GM23248 (cell line): ENCODE data around the gene ZBTB6. TPM values are rescaled to one million over a fixed set of nuclear protein-coding genes. Genes with fewer than 3 reads are reported as not detected.
"Not testable (repeated sequence)": the region's sequence is repeated elsewhere in the genome, so short reads cannot be mapped to it uniquely, and the experiment has no call there.

Source experiments
- DNase-seq: peaks from one replicate; pipeline ENCODE4 v3.0.0-alpha.2; 2015
- H2AFZ ChIP-seq: fragments of 200-600 bp; sonication (generic); 2 replicates; pipeline ENCODE4 v1.6.1; 2016; ENCODE audit warnings: antibody characterized with exemption
- H3F3A ChIP-seq: fragments of 200-600 bp; sonication (generic); 2 replicates; pipeline ENCODE4 v1.6.1; 2016; ENCODE audit warnings: mild to moderate bottlenecking, antibody characterized with exemption, mixed run types; ENCODE audit not compliant: insufficient read depth
- H3K27ac ChIP-seq: fragments of 200-600 bp; sonication (generic); 2 replicates; pipeline ENCODE4 v1.5.1; 2016; ENCODE audit warnings: mild to moderate bottlenecking
- H3K27me3 ChIP-seq: fragments of 200-600 bp; sonication (generic); replicated peaks from 2 replicates; pipeline ENCODE4 v1.6.1; 2016; ENCODE audit warnings: mild to moderate bottlenecking; ENCODE audit not compliant: insufficient read depth
- H3K36me3 ChIP-seq: fragments of 200-600 bp; sonication (generic); 2 replicates; pipeline ENCODE4 v1.6.1; 2016; ENCODE audit warnings: low read depth, mild to moderate bottlenecking
- H3K4me1 ChIP-seq: fragments of 200-600 bp; sonication (generic); 2 replicates; pipeline ENCODE4 v1.6.1; 2016; ENCODE audit warnings: mild to moderate bottlenecking; ENCODE audit not compliant: insufficient read depth
- H3K4me2 ChIP-seq: fragments of 200-600 bp; sonication (generic); one replicate; pipeline ENCODE4 v1.6.1; 2016; ENCODE audit warnings: mild to moderate bottlenecking; ENCODE audit not compliant: unreplicated experiment
- H3K4me3 ChIP-seq: fragments of 200-600 bp; sonication (generic); 2 replicates; pipeline ENCODE4 v1.5.1; 2016; ENCODE audit warnings: mild to moderate bottlenecking
- H3K79me2 ChIP-seq: fragments of 200-600 bp; sonication (generic); 2 replicates; pipeline ENCODE4 v1.6.1; 2016; ENCODE audit warnings: mild to moderate bottlenecking; ENCODE audit not compliant: insufficient read depth
- H3K9ac ChIP-seq: fragments of 200-600 bp; sonication (generic); 2 replicates; pipeline ENCODE4 v1.6.1; 2016; ENCODE audit warnings: mild to moderate bottlenecking
- H3K9me2 ChIP-seq: fragments of 200-600 bp; sonication (generic); 2 replicates; pipeline ENCODE4 v1.6.1; 2016; ENCODE audit warnings: mixed run types, mild to moderate bottlenecking, moderate library complexity; ENCODE audit not compliant: insufficient read depth
- H3K9me3 ChIP-seq: fragments of 200-600 bp; sonication (generic); one replicate; pipeline ENCODE4 v1.6.1; 2017; ENCODE audit warnings: low read depth
- H4K20me1 ChIP-seq: fragments of 200-600 bp; sonication (generic); 2 replicates; pipeline ENCODE4 v1.6.0; 2016; ENCODE audit not compliant: insufficient read depth
- EZH2 ChIP-seq: fragments of 200-600 bp; sonication (generic); IDR thresholded peaks from 2 replicates; pipeline ENCODE4 v1.6.1; 2018; ENCODE audit warnings: antibody characterized with exemption, mild to moderate bottlenecking; ENCODE audit not compliant: insufficient read depth, poor library complexity, severe bottlenecking
- EZH2phosphoT487 ChIP-seq: fragments of 200-600 bp; sonication (generic); IDR thresholded peaks from 2 replicates; pipeline ENCODE4 v1.6.1; 2018; ENCODE audit warnings: antibody characterized with exemption, moderate library complexity, mild to moderate bottlenecking, low read depth; ENCODE audit not compliant: insufficient read depth
- WGBS, 2 experiments: methylation state at CpG; one replicate each; pipeline ENCODE4 v1.1.6; 2015 to 2017; ENCODE audit warnings: low lambda C conversion rate in 2 of 2, low coverage in 1 of 2; ENCODE audit errors: missing lambda C conversion rate in 2 of 2; 5-methylcytosine and 5-hydroxymethylcytosine counted together
- in situ Hi-C: fragments of 300-500 bp; cut with MboI; formaldehyde crosslinking; loops from 2 replicates; pipeline ENCODE4 v1.15.0; 2020
- polyA plus RNA-seq: library from polyadenylated mRNA; unstranded; fragments of >200 nt; fragmentation: Nextera tagmentation; extraction: Ambion mirVana; gene quantifications from 2 replicates; pipeline ENCODE4 v1.2.1, GENCODE V29; 2016
- total RNA-seq: library from RNA; depleted of rRNA; stranded (reverse); fragments of >200 nt; shearing (Covaris generic); gene quantifications from 2 replicates; pipeline ENCODE4 v1.2.3, GENCODE V29; 2014

Gene ZBTB6
- total and polyA plus RNA-seq, 2 experiments from 2014 or later = 4.4 to 9.8 TPM

GRCh38 chr9:122883125-122883524 lies 30.0 kb downstream of the ZBTB6 start:
- no peak overlapping the region for H3K4me2 ChIP-seq
- H3K9me2 ChIP-seq = no peaks in the 10 kb centered on the region
- no peak for DNase-seq
- peaks cover 29% of the 10 kb centered on the region for H3K79me2 ChIP-seq
- in situ Hi-C loops = no loop called here
- no peak overlapping the region for H3K9ac ChIP-seq
- no peaks in the 10 kb centered on the region for H3K4me1 ChIP-seq
- H2AFZ ChIP-seq = no peak overlapping the region
- no peaks in the 10 kb centered on the region for H3K27me3 ChIP-seq
- WGBS, 2 experiments = 96 to 99% methylated on average over 2 of the region's 2 CpGs
- no peak overlapping the region for H3K27ac ChIP-seq
- TF ChIP-seq EZH2phosphoT487 = no peak
- TF ChIP-seq EZH2 = no peak
- no peaks in the 10 kb centered on the region for H3K9me3 ChIP-seq
- no peaks in the 10 kb centered on the region for H3F3A ChIP-seq
- no peak overlapping the region for H3K4me3 ChIP-seq
- H4K20me1 ChIP-seq = no peaks in the 10 kb centered on the region
- peaks cover 72% of the 10 kb centered on the region for H3K36me3 ChIP-seq

GRCh38 chr9:122879443-122879842 lies 33.7 kb downstream of the ZBTB6 start:
- no peaks in the 10 kb centered on the region for H3K27me3 ChIP-seq
- no peak overlapping the region for H3K27ac ChIP-seq
- H4K20me1 ChIP-seq = no peaks in the 10 kb centered on the region
- H3K4me2 ChIP-seq = no peak overlapping the region
- H3K79me2 ChIP-seq = peaks cover 34% of the 10 kb centered on the region
- no peaks in the 10 kb centered on the region for H3K4me1 ChIP-seq
- in situ Hi-C loops = no loop called here
- no peak overlapping the region for H3K4me3 ChIP-seq
- no peaks in the 10 kb centered on the region for H3K9me2 ChIP-seq
- H3K36me3 ChIP-seq = peaks cover 83% of the 10 kb centered on the region
- peaks cover 7% of the 10 kb centered on the region; the same call in 1 of the 2 replicates for H3F3A ChIP-seq
- H3K9me3 ChIP-seq = no peaks in the 10 kb centered on the region
- DNase-seq = no peak
- H2AFZ ChIP-seq = no peak overlapping the region
- no peak overlapping the region for H3K9ac ChIP-seq
- TF ChIP-seq EZH2 = no peak
- no peak for TF ChIP-seq EZH2phosphoT487
- WGBS, 2 experiments = 44 to 65% methylated on average over 2 of the region's 2 CpGs

- Histone ChIP-seq H3K79me2 (peaks cover 31% of the 10 kb centered on the region), H3K27ac (no peak overlapping the region), H3K4me2 (no peak overlapping the region), H4K20me1 (no peaks in the 10 kb centered on the region), H3K36me3 (peaks cover 72% of the 10 kb centered on the region), H3K27me3 (no peaks in the 10 kb centered on the region), H3F3A (peaks cover 7% of the 10 kb centered on the region; the same call in 1 of the 2 replicates), H2AFZ (no peak overlapping the region), H3K9me2 (no peaks in the 10 kb centered on the region), H3K4me3 (no peak overlapping the region), H3K9me3 (no peaks in the 10 kb centered on the region), H3K4me1 (no peaks in the 10 kb centered on the region), H3K9ac (no peak overlapping the region)
- in situ Hi-C loops = no loop called here
- TF ChIP-seq EZH2phosphoT487 (no peak), EZH2 (no peak)
- 98 to 100% methylated on average over 1 of the region's 1 CpG for WGBS, 2 experiments
- DNase-seq = no peak
Observed at GRCh38 chr9:122875523-122875922, 37.6 kb downstream of the ZBTB6 start.

GRCh38 chr9:122867276-122867675 lies 45.8 kb downstream of the ZBTB6 start:
- H3K4me1 ChIP-seq, H3K27me3 ChIP-seq, in situ Hi-C loops, H3K9ac ChIP-seq, H3K4me2 ChIP-seq, DNase-seq, H2AFZ ChIP-seq, H3F3A ChIP-seq, H3K27ac ChIP-seq, H3K9me3 ChIP-seq, H3K9me2 ChIP-seq, H3K4me3 ChIP-seq, H4K20me1 ChIP-seq: not testable (repeated sequence)
- Histone ChIP-seq H3K79me2 (peaks cover 18% of the 10 kb centered on the region; the same call in 1 of the 2 replicates), H3K36me3 (peaks cover 33% of the 10 kb centered on the region)
- 98% methylated on average over 10 of the region's 27 CpGs; no CpG with 5 or more reads in 1 of the 2 experiments for WGBS, 2 experiments

- in situ Hi-C loops = no loop called here
- 95% methylated on average over 5 of the region's 5 CpGs; no CpG with 5 or more reads in 1 of the 2 experiments for WGBS, 2 experiments
- no peak for DNase-seq
- Histone ChIP-seq H3K4me3 (no peak overlapping the region), H3K27ac (no peak overlapping the region), H2AFZ (no peak overlapping the region), H3K79me2 (peaks cover 13% of the 10 kb centered on the region; the same call in 1 of the 2 replicates), H4K20me1 (no peaks in the 10 kb centered on the region), H3F3A (peaks cover 9% of the 10 kb centered on the region; the same call in 1 of the 2 replicates), H3K9me3 (no peaks in the 10 kb centered on the region), H3K4me2 (no peak overlapping the region), H3K4me1 (no peaks in the 10 kb centered on the region), H3K36me3 (peaks cover 35% of the 10 kb centered on the region), H3K9me2 (no peaks in the 10 kb centered on the region), H3K9ac (no peak overlapping the region), H3K27me3 (no peaks in the 10 kb centered on the region)
- TF ChIP-seq EZH2 = no peak
- no peak for TF ChIP-seq EZH2phosphoT487
Observed at GRCh38 chr9:122866079-122866478, 47.0 kb downstream of the ZBTB6 start.
